GM15510 (cell line): ENCODE data around the gene JDP2.

Source experiments
- POLR2A ChIP-seq: IDR thresholded peaks from 3 replicates; pipeline ENCODE4 v1.6.1; 2011; ENCODE audit warnings: borderline replicate concordance; ENCODE audit not compliant: insufficient read length; ENCODE audit errors: extremely low read depth

JDP2 gene

DNA sequence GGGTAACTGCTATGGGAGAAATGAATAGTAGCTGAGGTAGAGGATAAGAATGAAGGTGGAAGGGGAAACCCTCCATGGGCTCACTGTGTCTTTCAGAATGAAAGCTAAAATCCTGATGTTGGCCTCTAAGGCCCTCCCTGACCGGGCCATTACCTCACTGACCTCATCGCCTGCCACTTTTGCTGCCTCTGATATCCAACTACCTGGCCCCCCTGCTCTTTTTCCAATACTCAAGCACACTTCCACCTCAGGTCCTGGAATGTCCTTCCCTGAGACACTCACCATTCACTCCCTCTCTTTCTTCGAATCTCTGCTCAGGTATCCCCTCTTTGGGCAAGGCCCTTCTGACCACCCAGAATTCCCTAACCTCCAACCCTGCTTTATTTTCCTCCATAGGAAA lies 93.0 kb downstream of the JDP2 start:
- no peak for TF ChIP-seq POLR2A

DNA sequence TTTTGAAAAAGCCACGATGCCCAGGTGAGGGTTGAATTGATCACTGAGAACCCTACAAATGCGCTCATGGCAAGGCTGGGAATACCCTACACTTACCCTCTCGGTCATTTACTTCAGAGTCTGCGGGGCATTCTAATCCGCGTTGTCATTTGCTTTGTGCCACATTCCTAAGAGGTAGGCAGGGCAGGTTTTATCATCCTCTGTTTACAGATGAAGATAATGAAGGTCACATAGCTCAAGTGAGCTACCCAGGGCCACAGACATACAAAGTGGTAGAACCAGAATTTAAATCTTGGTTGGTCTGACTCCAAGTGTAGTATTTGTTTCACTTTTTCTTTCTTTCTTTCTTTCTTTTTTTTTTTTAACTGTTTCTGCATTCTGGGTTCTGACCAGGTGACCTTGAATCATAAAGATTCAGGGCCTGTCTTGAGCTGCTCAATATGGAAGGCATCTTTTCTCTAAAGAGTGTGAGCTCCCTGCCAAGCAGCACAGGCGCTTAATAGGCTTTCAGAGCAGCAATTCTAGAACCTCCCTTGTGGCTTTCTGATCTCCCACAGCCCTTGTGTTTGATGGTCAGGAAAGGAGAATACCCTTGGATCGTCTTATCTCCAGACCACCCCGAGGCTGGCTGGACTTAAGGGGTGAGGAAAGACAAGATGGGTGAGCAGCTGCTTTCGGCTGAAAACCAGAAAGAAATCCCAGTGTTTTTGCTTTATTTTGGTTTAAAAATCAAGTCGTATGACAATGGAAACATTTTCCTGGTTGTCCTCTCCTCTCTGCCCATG lies 93.8 kb downstream of the JDP2 start:
- no peak for TF ChIP-seq POLR2A

DNA sequence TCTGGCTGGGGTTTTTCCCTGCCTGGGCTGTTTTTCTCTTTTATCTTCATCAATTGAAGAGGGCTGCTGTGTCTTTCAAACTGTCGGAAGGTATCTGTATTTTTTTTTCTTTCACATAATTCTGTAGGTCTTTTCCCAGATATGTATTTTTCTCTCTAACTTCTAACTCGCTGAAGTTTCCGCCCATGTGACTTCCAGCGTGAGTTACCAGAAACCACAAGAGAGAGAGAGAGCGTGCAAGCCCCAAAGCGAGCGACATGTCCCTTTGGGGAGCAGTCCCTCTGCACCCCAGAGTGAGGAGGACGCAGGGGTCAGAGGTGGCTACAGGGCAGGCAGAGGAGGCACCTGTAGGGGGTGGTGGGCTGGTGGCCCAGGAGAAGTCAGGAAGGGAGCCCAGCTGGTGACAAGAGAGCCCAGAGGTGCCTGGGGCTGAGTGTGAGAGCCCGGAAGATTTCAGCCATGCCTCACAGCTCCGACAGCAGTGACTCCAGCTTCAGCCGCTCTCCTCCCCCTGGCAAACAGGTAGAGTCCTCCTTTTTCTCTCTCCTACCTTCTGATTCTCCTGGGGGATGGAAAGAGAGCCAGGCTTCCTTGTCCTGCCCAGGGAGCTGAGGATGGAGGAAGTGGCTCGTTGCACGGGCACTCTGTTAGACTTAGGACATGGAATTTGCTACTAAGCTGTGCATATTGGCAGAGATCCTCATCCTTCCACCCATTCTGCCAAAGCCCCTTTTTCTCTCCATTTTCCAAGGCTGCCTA lies 94.6 kb downstream of the JDP2 start, which contains the start of gene BATF:
Gene BATF (plus strand): TSS at position 246 of the 759 bp plus-strand sequence. CDS start 214 bp downstream, at position 460.
- peak; percentile 96 for TF ChIP-seq POLR2A

DNA sequence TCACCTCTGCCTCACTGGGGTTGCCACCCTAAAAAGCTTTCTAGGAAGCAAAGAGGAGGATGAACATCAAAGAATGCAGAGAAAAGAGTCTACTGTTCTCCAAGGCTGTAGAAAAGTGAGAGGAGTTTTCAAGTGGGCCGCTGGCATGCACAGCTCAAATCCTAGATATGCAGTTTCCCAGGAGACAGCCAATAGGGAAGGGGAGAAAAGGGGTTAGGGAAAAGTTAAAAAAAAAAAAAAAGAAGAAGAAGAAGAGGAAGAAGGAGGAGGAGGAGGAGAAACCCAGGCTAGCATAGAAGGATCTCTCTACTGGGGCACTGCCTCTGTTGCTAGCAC lies 95.1 kb downstream of the JDP2 start:
- no peak for TF ChIP-seq POLR2A
